Inferior parietal cortex (tissue), 1 donor: ENCODE results near the gene ESRRG.
"Not testable (repeated sequence)": the region's sequence is repeated elsewhere in the genome, so short reads cannot be mapped to it uniquely, and the experiment has no call there.

Experiments used
- DNase-seq: peaks from one replicate; pipeline ENCODE4 v3.0.0-alpha.2; 2016; ENCODE audit errors: extremely low spot score

ESRRG gene

DNA sequence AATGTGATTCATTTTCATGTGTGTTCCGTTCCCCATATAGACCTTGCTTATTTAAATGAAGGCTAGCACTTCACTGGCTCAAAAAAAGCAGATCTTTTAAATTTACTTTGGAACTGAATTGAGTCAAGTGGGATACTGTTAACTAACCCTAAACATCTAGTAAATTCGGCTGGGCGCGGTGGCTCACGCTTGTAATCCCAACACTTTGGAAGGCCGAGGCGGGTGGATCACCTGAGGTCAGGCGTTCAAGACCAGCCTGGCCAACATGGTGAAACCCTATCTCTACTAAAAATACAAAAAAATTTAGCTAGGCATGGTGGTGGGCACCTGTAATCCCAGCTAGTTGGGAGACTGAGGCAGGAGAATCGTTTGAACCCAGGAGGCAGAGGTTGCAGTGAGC lies 19.2 kb downstream of the ESRRG start:
- not testable (repeated sequence) for DNase-seq

DNA sequence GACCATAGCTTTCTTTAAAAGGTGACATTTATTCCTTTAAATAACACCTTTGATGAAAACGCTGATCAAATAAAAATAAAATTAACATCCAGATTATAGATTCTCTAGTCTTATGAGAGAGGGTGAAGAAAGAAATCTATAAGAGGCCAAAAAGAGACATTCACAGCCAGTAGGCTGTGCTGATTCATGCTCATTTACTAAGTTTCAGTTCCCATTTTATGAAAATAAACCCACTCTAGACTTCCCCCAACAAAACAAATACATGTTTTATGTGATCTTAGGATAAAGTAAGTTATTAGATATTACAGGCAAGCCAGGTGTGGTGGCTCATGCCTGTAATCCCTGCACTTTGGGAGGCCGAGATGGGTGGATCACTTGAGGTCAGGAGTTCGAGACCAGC lies 21.1 kb downstream of the ESRRG start:
- DNase-seq = no peak

DNA sequence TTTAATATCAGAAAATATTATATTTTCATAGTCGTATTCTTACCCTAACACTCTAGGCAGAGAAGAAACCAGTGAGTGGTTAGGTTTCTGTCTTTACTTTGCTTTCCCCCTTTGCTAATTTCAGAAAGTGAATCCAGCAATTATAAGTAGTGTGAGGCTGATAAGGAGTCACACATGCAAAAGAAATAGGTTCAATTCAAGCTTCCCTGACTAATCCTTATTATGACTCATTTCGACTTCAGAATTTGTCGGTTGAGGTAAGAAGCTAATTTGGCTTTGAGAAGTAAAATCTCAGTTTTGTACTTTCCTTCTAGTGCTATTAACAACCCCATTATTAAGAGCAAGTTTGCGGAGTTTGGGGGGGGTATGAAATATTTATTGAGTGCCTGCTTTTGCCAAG lies 22.4 kb downstream of the ESRRG start:
- DNase-seq = no peak

DNA sequence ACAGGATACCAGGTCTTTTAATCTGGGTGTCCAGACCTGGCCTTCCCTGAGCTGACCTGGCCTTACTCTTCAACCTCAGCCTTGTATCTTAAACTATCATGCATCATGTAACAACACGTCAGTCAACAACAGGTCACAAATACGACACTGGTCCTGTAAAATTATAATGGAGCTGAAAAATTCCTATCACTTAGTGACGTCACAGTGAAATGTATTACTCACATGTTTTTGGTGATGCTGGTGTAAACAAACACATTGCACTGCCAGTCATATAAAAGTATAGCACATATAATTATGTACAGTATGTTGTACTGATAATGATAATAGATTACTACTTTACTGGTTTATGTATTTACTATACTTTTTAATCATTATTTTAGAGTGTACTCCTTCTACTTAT lies 31.5 kb downstream of the ESRRG start:
- DNase-seq = no peak

DNA sequence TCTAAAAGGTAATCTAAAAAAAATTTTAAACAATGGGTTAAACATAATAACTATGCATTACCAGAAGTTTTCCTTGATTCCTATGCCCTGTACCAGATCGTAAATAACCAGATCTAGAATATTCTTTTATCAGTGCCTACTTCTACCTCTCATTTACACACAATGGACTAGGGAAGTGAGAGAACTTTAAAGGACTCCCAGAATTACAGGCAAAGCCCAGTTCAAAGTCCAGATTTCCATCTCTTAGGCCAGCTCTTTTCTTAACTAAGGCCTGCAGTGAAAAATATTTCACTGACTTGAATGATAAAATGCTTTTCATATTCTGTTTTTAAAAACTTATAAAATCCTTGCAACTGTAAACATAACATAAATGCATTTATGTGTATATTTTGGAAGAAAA lies 32.6 kb downstream of the ESRRG start:
- DNase-seq = no peak

DNA sequence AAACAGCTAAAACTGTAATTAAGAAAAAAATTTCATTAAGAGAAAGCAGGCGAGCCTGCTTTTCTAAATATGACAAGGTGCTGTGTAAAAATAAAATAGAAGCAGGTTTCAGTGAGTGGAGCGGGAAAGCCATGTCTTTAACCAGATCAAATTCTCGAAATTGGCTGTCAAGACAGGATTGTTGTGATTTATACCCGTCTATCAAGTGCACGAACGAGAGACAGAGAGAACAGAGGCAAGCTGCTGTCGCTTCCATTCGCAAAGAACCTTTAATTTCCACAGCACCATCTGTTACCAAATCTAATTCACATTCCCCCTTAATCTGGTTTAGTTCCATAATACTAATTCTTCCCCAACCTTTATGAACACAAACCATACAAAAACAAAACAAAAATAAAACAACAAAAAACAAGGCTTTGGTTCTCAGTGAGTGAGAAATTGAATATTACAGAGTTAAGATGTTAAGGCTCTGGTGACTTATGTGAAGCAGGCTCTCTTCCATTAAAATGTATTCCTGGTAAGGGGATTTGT lies 35.0 kb downstream of the ESRRG start:
- no peak for DNase-seq

DNA sequence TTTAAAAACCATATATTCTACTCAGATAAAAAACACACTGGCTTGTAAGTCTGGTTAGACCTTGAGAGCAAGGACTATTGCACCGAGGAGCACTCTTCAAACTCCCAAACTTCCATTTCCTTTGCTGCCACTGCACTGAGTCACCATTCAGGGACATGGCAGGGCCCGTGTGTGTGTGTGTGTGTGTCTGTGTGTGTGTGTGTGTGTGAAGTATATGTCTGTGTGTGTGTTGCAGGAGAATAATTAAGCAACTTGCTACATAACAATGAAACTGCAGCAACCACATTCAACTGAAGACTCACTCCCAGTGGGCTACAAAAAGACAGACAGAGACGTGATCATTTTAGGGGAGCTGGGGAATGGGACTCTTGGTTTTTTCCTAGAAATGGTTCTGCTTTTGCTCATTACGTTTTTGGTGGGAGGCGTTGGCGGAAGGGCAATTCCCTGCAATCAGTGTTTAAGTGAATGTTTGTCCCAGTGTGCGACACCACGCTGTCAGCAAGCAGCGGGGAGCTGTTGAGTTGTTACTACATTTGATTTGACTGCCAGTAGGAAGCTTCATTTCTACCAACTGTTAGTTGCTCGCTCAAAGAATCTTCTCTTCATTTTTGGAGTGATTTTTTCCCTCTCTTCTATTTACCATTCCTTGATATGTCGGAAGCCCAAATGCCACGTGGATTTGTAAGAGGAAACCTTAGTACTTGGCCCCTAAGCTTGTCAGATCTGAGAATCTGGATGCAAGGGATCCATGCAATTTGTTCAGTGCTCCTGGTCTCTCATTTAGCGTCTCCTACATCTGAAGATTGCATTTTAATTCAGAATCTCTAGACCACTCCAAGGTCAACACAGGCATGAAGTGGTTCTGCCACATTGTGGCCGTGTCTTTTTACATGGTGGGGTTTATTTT lies 36.1 kb downstream of the ESRRG start:
- DNase-seq = no peak

DNA sequence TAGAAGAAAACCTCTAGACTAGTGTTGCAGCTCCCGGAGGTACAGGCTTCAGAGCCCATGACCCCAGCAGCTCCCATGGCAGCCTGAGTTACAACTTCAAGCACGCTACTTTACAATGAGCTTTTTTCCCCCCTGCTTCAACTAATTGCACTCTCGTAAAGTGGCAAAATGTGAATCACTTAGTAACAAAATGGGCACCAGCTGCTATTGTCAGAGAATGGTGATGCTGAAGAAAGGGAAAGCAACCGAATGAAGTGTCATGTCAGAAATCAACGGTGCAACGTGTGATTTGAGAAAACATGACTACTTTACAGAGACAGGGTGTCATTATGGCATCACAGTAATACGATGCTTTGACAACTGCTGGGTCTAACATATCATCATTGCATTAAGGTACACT lies 40.5 kb downstream of the ESRRG start:
- no peak for DNase-seq

DNA sequence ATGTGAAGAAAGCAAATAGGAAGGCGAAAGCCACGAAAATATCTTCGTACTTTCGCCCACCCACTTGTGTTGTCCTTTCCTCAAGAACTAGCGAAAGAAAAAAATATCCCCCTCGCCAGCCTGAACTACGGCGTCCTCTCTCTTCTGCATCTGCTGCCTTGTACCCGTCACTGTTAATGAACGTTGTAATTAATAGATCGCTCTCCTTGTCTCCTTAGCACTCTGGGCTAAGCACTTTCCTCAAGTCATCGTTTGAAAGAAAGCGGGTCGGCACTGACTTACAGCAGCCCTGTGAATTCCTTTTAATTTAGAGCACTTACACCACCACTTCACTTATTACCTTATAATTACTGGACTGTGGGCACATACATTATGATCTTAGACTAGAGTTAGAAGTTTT lies 44.1 kb downstream of the ESRRG start:
- DNase-seq = no peak

DNA sequence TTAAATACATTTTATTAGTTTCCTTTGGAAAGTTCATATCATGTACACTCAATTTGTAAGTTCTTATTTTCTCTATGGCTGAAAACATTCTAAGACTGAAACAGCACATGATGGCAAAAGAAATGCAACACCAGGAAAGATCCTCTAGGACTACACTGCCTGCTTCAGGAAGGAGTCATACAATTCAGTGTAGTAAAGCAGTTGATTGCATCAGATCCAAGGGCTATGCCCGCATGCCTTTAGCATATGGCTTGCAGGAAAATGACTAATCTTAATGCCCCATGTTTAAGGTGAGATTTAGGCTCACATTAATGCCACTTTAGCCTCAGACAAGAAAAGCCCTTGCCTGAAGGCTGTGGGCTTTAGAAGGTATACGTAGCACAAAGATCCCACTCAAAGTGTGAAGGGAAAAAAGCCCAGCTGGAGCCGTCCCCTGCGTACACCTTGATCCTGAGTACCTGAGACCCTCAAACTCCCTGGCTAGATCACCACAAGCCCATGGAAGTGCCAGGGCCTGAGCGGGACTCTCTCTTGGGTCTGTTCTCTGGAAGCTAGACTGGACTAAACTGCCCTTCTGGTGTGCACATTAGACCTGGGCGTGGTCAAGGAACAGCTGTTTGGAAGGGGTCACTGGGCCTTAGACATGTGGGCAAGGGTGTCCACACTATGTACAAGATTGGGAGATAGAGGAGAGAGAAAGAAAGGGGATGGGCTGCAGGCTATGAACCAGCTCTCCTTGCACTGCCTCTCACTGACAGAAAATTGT lies 52.9 kb downstream of the ESRRG start:
- no peak for DNase-seq

DNA sequence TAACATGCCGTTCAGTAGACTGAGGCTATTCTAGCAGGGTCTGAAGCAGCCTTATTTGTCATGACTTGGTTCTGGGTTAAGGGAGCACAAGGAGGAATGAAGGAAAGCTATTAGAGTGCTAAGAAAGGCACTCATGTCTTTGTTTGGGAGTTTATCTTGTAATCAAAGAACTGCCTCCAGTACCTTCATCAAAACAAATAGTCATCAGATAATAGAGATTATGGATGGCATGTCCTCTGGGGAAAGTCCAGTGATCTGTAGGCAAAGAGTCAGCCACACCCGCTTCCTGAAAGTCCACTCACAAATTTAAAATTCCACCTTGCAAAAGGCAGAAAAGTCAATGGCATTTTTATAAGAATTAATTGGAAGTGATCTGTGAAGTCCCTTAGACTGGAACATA lies 56.8 kb downstream of the ESRRG start:
- DNase-seq = no peak

DNA sequence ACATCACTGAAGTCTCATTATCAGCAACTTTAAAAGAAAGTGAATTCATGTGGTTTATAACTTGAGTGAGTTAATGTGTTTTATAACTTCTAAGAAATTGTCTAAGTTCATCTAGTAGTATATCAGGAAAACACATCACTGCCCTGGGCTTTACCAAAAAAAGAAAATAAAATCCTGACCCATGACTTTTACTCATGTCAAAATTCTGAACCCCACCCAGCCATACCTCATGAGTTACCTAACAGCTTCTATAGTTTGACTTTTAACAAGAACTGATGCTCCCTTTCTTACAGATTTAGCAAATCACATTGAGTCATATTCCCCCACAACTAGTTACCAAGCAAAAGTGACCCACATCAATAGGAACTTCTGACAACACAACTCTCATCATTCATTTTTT lies 57.4 kb downstream of the ESRRG start:
- no peak for DNase-seq

DNA sequence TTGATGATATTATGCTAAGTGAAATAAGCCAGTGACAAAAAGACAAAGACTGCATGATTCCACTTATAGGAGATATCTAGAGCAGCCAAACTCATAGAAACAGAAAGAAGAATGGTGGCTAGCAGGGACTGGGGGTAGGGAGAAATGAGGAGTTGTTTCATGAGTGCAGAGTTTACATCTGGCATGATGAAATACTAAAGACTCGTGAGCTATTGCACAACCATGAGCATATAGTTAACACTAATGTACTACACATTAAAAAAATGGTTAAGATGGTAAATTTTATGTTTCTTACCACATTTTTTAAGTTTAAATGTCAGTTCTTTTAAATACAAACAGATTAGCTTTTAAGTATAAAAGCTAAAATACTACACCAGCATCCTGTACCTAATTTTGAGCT lies 57.8 kb downstream of the ESRRG start:
- no peak for DNase-seq

DNA sequence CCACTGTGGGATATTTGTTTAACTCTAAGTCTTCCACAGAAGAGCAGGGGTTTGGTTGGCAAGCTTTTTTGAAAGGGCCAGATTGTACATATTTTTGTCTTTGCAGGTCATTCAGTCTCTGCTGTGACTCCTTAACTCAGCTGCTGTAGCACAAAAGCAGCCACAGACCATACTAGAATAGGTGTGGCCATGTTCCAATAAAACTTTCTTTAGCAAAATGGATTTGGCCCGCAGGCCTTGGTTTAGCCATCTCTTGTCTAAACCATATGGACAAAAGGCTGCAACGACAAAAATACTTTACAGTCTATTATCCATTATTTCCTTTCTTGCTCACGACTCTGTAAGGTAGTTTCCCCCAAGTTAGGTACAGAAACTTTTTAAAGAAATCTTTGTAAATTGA lies 60.5 kb downstream of the ESRRG start:
- no peak for DNase-seq

DNA sequence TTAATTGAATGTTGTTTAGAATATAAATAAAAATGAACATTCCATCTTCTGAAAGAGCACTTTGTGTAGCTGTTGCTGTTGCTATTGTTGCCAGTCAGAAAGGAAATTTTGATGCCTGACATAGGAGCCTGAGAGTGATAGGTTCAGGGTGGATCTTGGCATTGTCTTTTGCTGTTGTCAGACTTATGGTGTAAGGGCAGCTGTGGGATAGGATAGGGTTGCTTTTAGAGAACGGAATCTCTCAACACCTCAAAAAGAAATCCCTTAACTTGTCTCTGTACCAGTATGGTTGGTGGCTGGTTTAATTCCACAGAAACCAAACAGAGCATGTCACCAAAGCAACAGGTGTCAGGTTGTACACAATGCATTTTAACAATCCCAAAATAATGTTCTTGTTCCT lies 62.7 kb downstream of the ESRRG start:
- no peak for DNase-seq

DNA sequence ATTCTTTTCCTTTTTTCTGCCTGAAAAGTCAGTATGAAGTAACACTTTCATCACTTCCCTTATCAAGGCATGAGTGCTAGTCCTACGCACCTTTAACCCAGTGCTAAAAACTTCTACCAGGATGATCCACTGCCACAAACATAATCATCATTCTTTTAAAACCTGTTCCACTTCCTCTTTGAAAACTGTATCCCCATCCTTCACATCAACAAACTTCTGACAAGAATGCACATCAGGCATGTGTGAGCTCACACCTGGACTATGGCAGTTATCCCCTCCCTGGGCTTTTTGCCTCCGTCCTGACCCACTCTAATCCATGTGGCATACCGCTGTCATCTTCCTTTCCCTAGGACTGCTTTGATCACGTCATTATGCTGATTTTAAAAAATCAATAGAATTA lies 70.2 kb downstream of the ESRRG start:
- DNase-seq = no peak

DNA sequence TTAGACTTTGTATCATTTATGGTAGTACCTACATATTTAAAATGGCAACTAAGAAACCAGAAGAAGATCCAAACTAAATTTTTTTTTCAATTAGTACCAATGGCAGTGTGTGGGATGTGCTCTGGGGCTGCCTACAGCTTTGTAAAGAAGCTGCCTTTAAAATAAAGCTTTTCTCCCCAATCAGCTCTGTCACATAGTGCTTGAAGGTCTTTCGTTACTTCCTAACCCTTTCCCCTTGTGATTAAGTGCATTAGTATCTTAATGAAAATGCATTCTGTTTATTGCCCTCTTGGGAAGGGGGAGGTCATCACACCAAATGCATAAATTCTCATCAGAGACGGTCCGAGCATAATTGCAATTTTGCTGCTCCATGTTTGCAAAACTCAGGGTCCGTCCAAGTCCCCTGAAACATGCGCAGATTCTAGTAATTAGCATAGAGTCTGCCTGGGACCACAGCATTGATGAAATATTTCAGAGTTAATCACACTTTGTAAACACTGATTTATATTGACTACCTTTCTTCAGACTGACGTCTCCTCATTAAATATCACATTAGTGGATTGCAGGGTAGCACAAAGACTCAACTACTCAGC lies 71.3 kb downstream of the ESRRG start:
- no peak for DNase-seq

DNA sequence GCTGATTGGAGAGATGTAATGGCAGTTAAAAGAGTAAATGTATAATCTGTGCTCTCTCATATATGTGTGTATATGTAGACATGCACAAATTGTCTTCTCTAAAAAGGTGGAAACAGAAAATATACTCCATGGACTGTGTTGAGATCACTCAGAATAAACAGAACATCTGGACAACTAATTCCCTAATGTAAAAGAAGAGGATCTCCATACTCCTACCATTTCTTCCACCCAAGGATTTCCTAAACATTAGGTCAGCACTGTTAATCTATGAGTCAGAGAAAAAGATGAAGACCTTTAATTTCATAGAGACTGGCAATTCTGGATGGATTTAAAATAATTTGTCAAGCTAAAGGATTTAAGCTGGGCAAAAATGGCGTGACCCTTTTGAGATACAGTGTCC lies 80.1 kb downstream of the ESRRG start:
- DNase-seq = no peak

DNA sequence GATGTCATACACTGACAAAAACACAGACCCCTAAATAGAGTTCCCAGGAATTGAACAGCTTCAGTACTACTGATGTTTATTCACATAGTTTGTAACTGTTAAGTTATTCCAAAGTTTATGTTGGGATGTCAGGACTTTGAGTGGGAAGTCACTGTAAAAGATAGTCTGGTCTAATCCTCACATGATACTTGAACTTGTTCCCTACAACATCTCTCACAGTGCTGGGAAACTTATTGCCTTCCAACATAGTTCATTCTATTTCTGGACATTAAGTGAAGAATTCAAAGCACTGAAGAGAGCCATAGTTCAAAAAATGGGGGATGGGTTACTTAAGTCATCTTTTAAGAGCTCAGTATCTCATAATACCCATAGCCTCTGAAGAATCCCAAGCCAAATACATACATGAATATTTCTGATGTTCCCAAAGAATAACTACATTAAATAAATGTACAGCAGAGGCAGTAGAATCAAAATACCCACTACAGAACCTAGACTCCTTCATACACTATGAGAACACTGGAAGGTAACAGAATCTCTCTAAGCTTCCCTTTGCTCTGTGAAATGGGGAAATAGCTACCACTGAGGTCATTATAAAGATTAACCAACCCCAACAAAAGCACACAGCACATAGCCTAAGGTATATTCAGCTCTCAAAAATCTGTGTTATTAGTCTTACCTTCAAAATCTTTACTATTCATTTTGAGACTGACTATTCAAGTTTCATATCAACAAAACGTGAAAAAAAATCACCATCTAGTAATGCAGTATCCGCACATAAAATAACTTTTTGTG lies 81.4 kb downstream of the ESRRG start:
- no peak for DNase-seq

DNA sequence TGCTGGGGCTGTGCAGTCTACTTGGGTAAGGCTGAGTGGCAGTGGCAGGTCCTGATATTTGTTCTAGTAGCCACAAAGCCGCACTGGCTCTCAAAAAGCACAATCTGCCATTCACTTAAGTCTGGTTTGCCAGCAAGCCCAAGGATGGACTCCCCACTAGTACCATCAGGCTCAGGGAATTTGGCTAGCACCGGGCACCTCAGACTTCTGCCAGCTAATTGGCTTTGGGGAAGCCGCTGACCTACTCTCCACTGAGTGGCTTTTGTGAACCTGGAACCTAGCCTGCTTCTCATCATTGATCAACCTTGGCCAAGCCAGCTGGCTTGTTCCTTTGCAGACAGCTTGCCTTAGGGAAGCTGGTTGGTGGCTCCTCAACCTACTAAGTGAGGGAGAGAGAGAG lies 83.1 kb downstream of the ESRRG start:
- no peak for DNase-seq

DNA sequence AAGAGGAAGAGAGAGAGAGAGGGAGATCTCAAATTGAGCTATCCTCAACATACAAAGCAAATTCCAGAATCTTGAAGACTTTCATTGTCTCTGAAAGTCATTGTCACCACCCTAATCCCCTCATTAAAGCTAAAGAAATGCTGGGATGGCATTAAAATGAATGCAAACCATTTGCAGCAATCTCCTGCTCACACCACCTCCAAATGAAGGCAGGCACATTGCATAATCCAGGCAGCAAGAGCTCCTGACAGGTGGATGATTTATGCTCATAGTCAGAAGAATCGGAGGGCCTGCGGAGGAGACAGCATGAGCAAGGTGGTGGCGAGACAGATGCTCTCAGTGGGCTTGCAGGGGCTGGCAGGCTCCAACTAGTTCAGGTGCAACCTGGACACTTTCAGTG lies 90.2 kb downstream of the ESRRG start:
- DNase-seq = no peak

DNA sequence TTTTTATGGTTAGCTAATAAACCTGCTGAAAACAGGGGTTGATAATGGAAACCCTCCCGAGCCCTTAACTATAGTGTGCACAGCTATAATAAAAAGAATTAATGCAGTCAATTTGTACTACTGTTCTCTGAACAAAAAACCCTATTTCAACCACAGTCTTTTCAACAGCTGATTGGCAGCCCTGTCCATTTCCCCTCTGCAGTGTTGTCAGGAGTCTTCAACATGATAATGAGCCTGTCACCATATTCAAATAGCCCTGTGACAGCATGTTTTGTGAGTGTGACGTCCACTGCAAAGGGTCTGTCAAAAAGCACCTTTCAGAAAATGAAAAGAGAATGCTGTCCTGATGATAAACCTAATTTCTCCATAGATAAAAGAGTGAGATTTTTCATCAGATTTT lies 92.7 kb downstream of the ESRRG start:
- no peak for DNase-seq
